Subcutaneous adipose tissue (tissue), 4 donors: ENCODE results near the gene BCAS4. TPM values are rescaled to one million over a fixed set of nuclear protein-coding genes. Genes with fewer than 3 reads are reported as not detected.

Experiments
- total RNA-seq, 4 donors: library from RNA; depleted of rRNA; stranded (reverse); fragments of >200 nt; gene quantifications; one replicate each; pipeline ENCODE4 v1.1.0, GENCODE V29; 2016
- TF ChIP-seq, protein P1 (sequence below): fragments of 450-650 bp; IDR thresholded peaks from one replicate; pipeline ENCODE4 v1.5.1; 2016; ENCODE audit warnings: low read depth, mild to moderate bottlenecking, control low read depth, antibody characterized with exemption, moderate library complexity

BCAS4 gene
- total RNA-seq, 4 donors from 2014 or later = 0.49 to 14.8 (median 4.3) TPM

GRCh38 chr20:50784464-50784863 is 10.4 kb upstream of the BCAS4 start:
- TF ChIP-seq, protein P1, sequence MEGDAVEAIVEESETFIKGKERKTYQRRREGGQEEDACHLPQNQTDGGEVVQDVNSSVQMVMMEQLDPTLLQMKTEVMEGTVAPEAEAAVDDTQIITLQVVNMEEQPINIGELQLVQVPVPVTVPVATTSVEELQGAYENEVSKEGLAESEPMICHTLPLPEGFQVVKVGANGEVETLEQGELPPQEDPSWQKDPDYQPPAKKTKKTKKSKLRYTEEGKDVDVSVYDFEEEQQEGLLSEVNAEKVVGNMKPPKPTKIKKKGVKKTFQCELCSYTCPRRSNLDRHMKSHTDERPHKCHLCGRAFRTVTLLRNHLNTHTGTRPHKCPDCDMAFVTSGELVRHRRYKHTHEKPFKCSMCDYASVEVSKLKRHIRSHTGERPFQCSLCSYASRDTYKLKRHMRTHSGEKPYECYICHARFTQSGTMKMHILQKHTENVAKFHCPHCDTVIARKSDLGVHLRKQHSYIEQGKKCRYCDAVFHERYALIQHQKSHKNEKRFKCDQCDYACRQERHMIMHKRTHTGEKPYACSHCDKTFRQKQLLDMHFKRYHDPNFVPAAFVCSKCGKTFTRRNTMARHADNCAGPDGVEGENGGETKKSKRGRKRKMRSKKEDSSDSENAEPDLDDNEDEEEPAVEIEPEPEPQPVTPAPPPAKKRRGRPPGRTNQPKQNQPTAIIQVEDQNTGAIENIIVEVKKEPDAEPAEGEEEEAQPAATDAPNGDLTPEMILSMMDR = no peak

GRCh38 chr20:50786703-50787102 is 8.2 kb upstream of the BCAS4 start:
- TF ChIP-seq, protein P1 = no peak

GRCh38 chr20:50787181-50787580 is 7.7 kb upstream of the BCAS4 start:
- TF ChIP-seq, protein P1 = no peak

DNA sequence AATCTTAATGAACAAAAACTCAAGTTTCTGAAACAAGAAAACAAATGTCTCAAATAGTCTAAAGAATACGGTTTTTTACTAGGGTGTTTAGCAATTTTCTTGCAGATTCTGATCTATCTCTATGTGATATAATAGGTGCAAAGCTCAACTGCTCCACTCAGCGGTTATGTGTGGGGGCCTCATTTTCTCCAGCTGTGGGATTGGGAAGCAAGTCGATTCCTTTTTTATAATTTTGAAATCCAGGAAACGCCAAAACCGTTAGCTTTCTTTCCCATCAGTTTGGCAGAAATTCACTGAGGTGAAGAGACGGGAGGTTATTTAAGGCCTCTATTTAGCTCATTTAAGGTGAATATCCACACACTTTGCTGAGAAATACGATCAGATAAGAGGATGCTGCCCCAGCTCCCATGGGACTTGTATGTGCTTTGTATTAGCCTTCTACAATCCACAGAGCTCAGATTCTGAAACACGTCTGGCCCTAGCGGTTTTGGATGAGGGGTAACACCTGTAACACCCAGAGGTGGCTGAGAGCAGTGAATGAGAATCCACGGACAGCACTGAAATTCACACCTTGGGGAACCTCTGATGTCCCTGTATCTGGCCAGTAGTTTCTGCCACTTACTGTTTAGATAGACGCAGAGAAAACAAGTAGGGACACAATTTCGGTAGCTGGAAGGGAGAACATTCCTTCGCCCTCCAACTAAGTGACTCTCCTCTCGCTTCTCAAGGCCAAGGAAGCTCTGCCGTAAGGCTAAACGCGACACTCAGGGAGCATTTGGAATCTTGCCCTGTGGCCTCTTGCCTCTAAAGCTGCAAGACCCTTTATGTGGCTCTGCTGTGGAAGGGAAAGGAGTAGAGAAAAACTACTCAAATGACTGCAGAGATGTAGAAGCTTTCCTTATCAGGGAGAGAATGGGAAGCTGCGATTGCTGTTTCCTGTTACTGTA is 6.5 kb upstream of the BCAS4 start:
- TF ChIP-seq, protein P1 = no peak

DNA sequence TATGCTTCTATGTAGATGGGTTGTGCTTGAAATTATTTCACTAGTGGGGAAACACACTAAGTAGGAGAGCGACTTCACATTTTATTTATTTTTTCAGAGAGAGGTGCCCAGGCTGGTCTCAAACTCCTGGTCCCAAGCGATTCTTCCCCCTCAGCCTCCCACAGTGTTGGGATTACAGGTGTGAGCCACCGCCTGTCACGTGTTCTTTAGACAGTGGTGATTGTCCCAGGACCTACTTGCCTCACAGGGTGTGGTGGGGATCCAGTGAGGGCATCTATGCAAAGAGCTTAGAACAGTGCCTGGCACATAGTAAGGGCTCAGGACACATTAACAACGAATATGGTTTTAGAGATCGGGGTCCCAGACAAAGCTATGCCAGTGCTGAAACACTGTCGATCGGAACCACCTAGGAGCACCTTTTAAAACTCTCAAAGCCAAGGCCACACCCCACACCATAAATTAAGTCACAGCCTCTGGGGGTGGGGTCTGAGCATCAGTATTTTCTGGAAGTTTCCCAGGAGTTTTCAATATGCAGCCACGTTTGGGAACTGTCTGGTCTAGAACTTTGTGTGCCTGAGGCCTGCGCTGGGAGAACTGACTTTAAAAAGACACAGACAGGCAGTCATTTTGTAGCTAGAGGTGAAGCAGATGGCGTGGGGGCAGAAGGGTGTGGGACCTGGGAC is 4.8 kb upstream of the BCAS4 start:
- TF ChIP-seq, protein P1 = no peak

GRCh38 chr20:50790651-50791277 is 4.1 kb upstream of the BCAS4 start:
- TF ChIP-seq, protein P1 = no peak
